Spleen (tissue), 11 donors: ENCODE results near the gene ATP2B2. TPM values are rescaled to one million over a fixed set of nuclear protein-coding genes. Genes with fewer than 3 reads are reported as not detected.

Experiments used
- DNase-seq: peaks from one replicate; pipeline ENCODE4 v3.0.0-alpha.2; 2020
- H3K27ac ChIP-seq, 8 donors: fragments of 200-600 bp; sonication (generic) in 7 of 8; 1 replicate in 4 of 8; 2 replicates in 4 of 8; pipeline versions ENCODE4 v1.5.0 to v1.8.0; 2016 to 2021; ENCODE audit warnings: inconsistent platforms in 4 of 8, mild to moderate bottlenecking in 4 of 8, moderate library complexity in 1 of 8
- H3K27me3 ChIP-seq, 7 donors: fragments of 200-600 bp; sonication (generic) in 6 of 7; replicated peaks in 1 of 7; 1 replicate in 4 of 7; 2 replicates in 3 of 7; pipeline versions ENCODE4 v1.5.0 to v1.8.0; 2016 to 2021; ENCODE audit warnings: inconsistent platforms in 3 of 7, mild to moderate bottlenecking in 1 of 7
- H3K36me3 ChIP-seq, 6 donors: fragments of 200-600 bp; sonication (generic) in 5 of 6; 1 replicate in 4 of 6; 2 replicates in 2 of 6; pipeline versions ENCODE4 v1.5.0 to v1.8.0; 2016 to 2021; ENCODE audit warnings: inconsistent platforms in 2 of 6
- H3K4me1 ChIP-seq, 6 donors: fragments of 200-600 bp; sonication (generic) in 5 of 6; 1 replicate in 3 of 6; 2 replicates in 3 of 6; pipeline versions ENCODE4 v1.5.0 to v1.8.0; 2016 to 2021; ENCODE audit warnings: inconsistent platforms in 3 of 6
- H3K4me3 ChIP-seq, 8 donors: fragments of 200-600 bp; sonication (generic) in 7 of 8; 1 replicate in 4 of 8; 2 replicates in 4 of 8; pipeline versions ENCODE4 v1.5.0 to v1.8.0; 2016 to 2021; ENCODE audit warnings: inconsistent platforms in 4 of 8, mild to moderate bottlenecking in 4 of 8, moderate library complexity in 2 of 8
- H3K9me3 ChIP-seq, 8 donors: fragments of 200-600 bp; sonication (generic) in 7 of 8; 1 replicate in 4 of 8; 2 replicates in 4 of 8; pipeline versions ENCODE4 v1.5.0 to v1.8.0; 2016 to 2021; ENCODE audit warnings: inconsistent platforms in 4 of 8
- CTCF ChIP-seq, 11 experiments: fragments of 200-600 bp in 7 of 11; fragments of 450-650 bp in 4 of 11; sonication (generic) in 4 of 11; IDR thresholded peaks in 8 of 11; conservative IDR thresholded peaks in 3 of 11; 1 replicate in 7 of 11; 2 replicates in 4 of 11; pipeline versions ENCODE4 v1.4.0 to v1.8.0; 2016 to 2021; ENCODE audit warnings: antibody characterized with exemption in 11 of 11, inconsistent platforms in 4 of 11, mild to moderate bottlenecking in 1 of 11
- POLR2A ChIP-seq, 3 donors: fragments of 450-650 bp; IDR thresholded peaks; one replicate each; pipeline ENCODE4 v1.5.1; 2017; ENCODE audit warnings: antibody characterized with exemption in 3 of 3, mild to moderate bottlenecking in 1 of 3
- POLR2AphosphoS5 ChIP-seq, 3 donors: sonication (generic); formaldehyde crosslinking; IDR thresholded peaks; one replicate each; pipeline ENCODE4 v1.5.1; 2017; ENCODE audit warnings: antibody characterized with exemption in 3 of 3
- WGBS, 5 donors: extraction: QIAGEN DNeasy Blood & Tissue Kit in 3 of 5; methylation state at CpG; one replicate each; pipeline versions ENCODE4 v1.1.5 to v1.1.7; 2013 to 2018; 5-methylcytosine and 5-hydroxymethylcytosine counted together
- intact Hi-C: fragments of 100-400 bp; cut with DNase I; formaldehyde crosslinking; loops from one replicate; pipeline ENCODE4 v1.15.0; 2023; ENCODE audit warnings: low total_unique reads
- polyA plus RNA-seq, 3 donors: library from polyadenylated mRNA; stranded (reverse); fragments of 200-250 nt; gene quantifications; one replicate each; pipeline ENCODE4 v1.2.1, GENCODE V29; 2013
- total RNA-seq, 7 donors: library from RNA; depleted of rRNA in 3 of 7; stranded (reverse); fragments of >200 nt in 3 of 7; fragmentation: NEBNext Ultra II Directional in 4 of 7; extraction: Animal tissue kit (Norgen Biotek cat#: 25700) in 4 of 7; gene quantifications; one replicate each; pipeline versions ENCODE4 v1.1.0 to v1.2.1, GENCODE V29; 2016 to 2021
- donor health status: healthy with polysubstance abuse.
- donor health status: DM: no; HTN: no; CAD: no; lungs with moderate emphysema.
- donor health status: DM: no; HTN: no; CAD: no.
- donor health status: Bipolar disorder and iron deficiency.
- donor health status: healthy.
- donor health status: DM: no; HTN: no; CAD: no.
- donor health status: DM: yes; HTN: yes; CAD: no.

Gene ATP2B2
- total and polyA plus RNA-seq, 10 donors = 0.02 to 1.5 (median 0.24) TPM; not detected in 2

- Histone ChIP-seq H3K9me3 (peaks cover 0 to 3% (median 2%) of the 10 kb centered on the region in 8 donors), H3K4me3 (no peak overlapping the region), H3K27ac (no peak overlapping the region), H3K27me3 (no peaks in the 10 kb centered on the region), H3K4me1 (peaks cover 15 to 50% (median 30%) of the 10 kb centered on the region in 6 donors), H3K36me3 (no peaks in the 10 kb centered on the region)
- DNase-seq = peak; percentile 56
- WGBS, 5 donors = 90 to 98% (median 92%) methylated on average over 14 to 15 of the region's 15 CpGs
- intact Hi-C loops = no loop called here
- TF ChIP-seq CTCF (IDR thresholded peaks at IDR 0.05 in 8 of 11, conservative IDR thresholded peaks at IDR 0.05 in 3 of 11) = no peak
- no peak for TF ChIP-seq POLR2A (IDR thresholded peaks at IDR 0.05)
- TF ChIP-seq POLR2AphosphoS5 (IDR thresholded peaks at IDR 0.05) = no peak
Measured at GRCh38 chr3:10394491-10395025, 110.8 kb downstream of the ATP2B2 start.

GRCh38 chr3:10393514-10393913, 111.9 kb downstream of the ATP2B2 start:
- intact Hi-C loops = no loop called here
- DNase-seq = peak; percentile 57
- no peaks in the 10 kb centered on the region for H3K27me3 ChIP-seq
- H3K4me1 ChIP-seq = peaks cover 15 to 59% (median 35%) of the 10 kb centered on the region in 6 donors
- no peaks in the 10 kb centered on the region for H3K36me3 ChIP-seq
- TF ChIP-seq POLR2A (IDR thresholded peaks at IDR 0.05) = no peak
- TF ChIP-seq POLR2AphosphoS5 (IDR thresholded peaks at IDR 0.05) = no peak
- no peak for TF ChIP-seq CTCF (IDR thresholded peaks at IDR 0.05 in 8 of 11, conservative IDR thresholded peaks at IDR 0.05 in 3 of 11)
- WGBS, 5 donors = 43 to 77% (median 63%) methylated on average over 2 of the region's 2 CpGs
- H3K9me3 ChIP-seq = peaks cover 0 to 14% (median 13%) of the 10 kb centered on the region in 8 donors
- H3K4me3 ChIP-seq = no peak overlapping the region
- H3K27ac ChIP-seq = peak overlapping the region in 1 of 8 donors; percentile 5

- intact Hi-C loops = no loop called here
- Histone ChIP-seq H3K27me3 (no peaks in the 10 kb centered on the region), H3K27ac (peak overlapping the region in 1 of 8 donors; percentile 5), H3K4me1 (peaks cover 15 to 59% (median 35%) of the 10 kb centered on the region in 6 donors), H3K4me3 (no peak overlapping the region), H3K36me3 (no peaks in the 10 kb centered on the region), H3K9me3 (peaks cover 0 to 19% (median 18%) of the 10 kb centered on the region in 8 donors)
- peak; percentile 64 for DNase-seq
- TF ChIP-seq POLR2AphosphoS5 (IDR thresholded peaks at IDR 0.05) (no peak), POLR2A (IDR thresholded peaks at IDR 0.05) (no peak), CTCF (IDR thresholded peaks at IDR 0.05 in 8 of 11, conservative IDR thresholded peaks at IDR 0.05 in 3 of 11) (no peak)
- 83 to 93% (median 90%) methylated on average over 15 of the region's 15 CpGs for WGBS, 5 donors
Measured at GRCh38 chr3:10392906-10393461, 112.4 kb downstream of the ATP2B2 start.

GRCh38 chr3:10392244-10392643, 113.1 kb downstream of the ATP2B2 start:
- 63 to 90% (median 75%) methylated on average over 3 to 4 of the region's 4 CpGs for WGBS, 5 donors
- H3K27ac ChIP-seq = peak overlapping the region in 1 of 8 donors; percentile 88
- intact Hi-C loops = no loop called here
- H3K4me3 ChIP-seq = no peak overlapping the region
- H3K4me1 ChIP-seq = peaks cover 15 to 59% (median 35%) of the 10 kb centered on the region in 6 donors
- peak; percentile 41 for DNase-seq
- H3K27me3 ChIP-seq = no peaks in the 10 kb centered on the region
- H3K36me3 ChIP-seq = no peaks in the 10 kb centered on the region
- TF ChIP-seq POLR2AphosphoS5 (IDR thresholded peaks at IDR 0.05) = no peak
- no peak for TF ChIP-seq POLR2A (IDR thresholded peaks at IDR 0.05)
- peaks cover 0 to 27% (median 25%) of the 10 kb centered on the region in 8 donors for H3K9me3 ChIP-seq
